ENCODE results near the gene UBE2O.
"Not testable (repeated sequence)": the region's sequence is repeated elsewhere in the genome, so short reads cannot be mapped to it uniquely, and the experiment has no call there.

Gene UBE2O

GRCh38 chr17:76350463-76350862 lies 102.5 kb downstream of the UBE2O start:
- DNase-seq (ENCODE audit: low read depth) = no peak
- TF ChIP-seq, protein P1, sequence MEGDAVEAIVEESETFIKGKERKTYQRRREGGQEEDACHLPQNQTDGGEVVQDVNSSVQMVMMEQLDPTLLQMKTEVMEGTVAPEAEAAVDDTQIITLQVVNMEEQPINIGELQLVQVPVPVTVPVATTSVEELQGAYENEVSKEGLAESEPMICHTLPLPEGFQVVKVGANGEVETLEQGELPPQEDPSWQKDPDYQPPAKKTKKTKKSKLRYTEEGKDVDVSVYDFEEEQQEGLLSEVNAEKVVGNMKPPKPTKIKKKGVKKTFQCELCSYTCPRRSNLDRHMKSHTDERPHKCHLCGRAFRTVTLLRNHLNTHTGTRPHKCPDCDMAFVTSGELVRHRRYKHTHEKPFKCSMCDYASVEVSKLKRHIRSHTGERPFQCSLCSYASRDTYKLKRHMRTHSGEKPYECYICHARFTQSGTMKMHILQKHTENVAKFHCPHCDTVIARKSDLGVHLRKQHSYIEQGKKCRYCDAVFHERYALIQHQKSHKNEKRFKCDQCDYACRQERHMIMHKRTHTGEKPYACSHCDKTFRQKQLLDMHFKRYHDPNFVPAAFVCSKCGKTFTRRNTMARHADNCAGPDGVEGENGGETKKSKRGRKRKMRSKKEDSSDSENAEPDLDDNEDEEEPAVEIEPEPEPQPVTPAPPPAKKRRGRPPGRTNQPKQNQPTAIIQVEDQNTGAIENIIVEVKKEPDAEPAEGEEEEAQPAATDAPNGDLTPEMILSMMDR (IDR thresholded peaks at IDR 0.05; ENCODE audit: low read length, missing control alignments) = no peak
- H3K4me3 ChIP-seq (replicated peaks; ENCODE audit: low read depth, low read length) = no peak overlapping the region

DNA sequence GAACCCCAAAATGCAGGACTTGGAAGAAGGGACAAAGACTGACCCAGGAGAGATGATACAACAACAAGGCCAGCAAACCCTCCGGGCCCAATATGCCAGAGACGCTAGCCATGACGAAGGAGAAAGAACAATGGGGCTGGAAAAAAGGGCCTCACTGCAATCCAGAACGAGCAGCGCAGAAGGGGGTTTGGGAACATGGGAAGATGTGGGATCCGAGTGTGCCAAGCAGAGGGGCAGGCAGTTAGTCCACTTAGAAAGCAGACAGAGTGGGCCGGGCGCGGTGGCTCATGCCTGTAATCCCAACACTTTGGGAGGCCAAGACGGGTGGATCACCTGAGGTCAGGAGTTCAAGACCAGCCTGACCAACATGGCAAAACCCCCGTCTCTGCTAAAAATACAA lies 106.0 kb downstream of the UBE2O start:
- not testable (repeated sequence) for H3K4me3 ChIP-seq (replicated peaks; ENCODE audit: low read depth, low read length); DNase-seq (ENCODE audit: low read depth)

DNA sequence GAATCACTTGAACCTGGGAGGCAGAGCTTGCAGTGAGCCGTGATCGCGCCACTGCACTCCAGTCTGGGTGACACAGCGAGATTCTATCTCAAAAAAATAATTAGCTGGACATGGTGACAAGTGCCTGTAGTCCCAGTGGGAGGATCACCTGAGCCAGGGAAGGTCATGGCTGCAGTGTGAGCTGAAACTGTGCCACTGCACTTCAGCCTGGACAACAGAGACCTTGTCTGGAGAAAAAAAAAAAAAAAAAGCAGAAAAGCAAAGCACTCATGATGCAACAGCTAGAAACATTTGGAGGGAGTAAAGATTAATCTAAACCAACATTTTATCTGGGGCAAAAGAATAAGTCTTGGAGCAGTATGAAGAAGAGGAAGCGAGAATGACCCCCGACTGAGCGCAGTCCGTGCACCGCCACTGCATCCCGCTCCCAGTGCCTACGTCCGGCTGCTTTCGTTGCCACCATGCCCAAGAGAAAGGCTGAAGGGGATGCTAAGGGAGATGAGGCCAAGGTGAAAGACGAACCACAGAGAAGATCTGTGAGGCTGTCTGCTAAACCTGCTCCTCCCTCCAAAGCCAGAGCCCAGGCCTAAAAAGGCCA lies 107.5 kb downstream of the UBE2O start:
- DNase-seq (ENCODE audit: low read depth) = no peak
- H3K4me3 ChIP-seq (replicated peaks; ENCODE audit: low read depth, low read length) = no peak overlapping the region
- TF ChIP-seq, protein P1 (IDR thresholded peaks at IDR 0.05; ENCODE audit: low read length, missing control alignments) = no peak

DNA sequence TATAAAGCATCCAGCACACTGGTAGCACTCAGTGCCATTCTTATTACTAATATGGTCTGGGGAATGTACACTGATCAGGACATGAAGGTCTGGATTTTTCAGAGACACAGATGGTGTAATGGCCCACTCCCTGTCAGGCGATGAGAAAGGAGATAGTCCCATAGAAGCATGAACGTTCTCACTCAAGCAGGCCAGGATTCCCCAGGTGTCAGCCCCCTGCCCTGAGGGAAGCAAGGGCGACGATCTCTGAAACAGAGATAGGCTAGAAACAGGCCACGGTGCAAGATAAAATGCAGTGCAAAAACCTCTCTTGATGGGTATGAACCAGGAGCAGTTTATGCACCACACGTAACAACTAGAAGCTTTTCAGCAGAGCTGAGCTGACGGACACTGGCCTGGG lies 109.8 kb downstream of the UBE2O start:
- H3K4me3 ChIP-seq (replicated peaks; ENCODE audit: low read depth, low read length) = no peak overlapping the region
- TF ChIP-seq, protein P1 (IDR thresholded peaks at IDR 0.05; ENCODE audit: low read length, missing control alignments) = no peak
- DNase-seq (ENCODE audit: low read depth) = no peak

DNA sequence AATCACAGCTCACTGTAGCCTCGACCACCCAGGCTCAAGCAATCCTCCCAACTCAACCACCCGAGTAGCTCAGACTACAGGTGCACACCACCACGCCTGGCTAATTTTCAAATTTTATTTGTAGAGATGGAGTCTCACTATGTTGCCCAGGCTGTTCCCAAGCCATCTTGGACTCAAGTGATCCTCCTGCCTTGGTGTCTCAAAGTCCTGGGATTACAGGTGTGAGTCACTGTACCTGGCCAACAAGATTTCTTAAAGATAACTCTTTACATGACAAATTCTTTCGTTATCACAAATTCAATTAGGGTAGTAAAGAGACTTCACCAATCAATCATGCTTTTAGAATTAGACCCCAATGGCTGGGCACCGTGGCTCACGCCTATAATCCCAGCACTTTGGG lies 111.7 kb downstream of the UBE2O start:
- H3K4me3 ChIP-seq (replicated peaks; ENCODE audit: low read depth, low read length) = no peak overlapping the region
- TF ChIP-seq, protein P1 (IDR thresholded peaks at IDR 0.05; ENCODE audit: low read length, missing control alignments) = no peak
- DNase-seq (ENCODE audit: low read depth) = no peak

All from fibroblast of pulmonary artery (primary cell).